GM12878 (cell line): ENCODE results near the gene TCEANC.

ENCODE experiments used
- BCL3 ChIP-seq: IDR thresholded peaks from 2 replicates; pipeline ENCODE4 v1.6.1; 2011; ENCODE audit warnings: borderline replicate concordance, low read depth, mild to moderate bottlenecking, moderate library complexity, low read length; ENCODE audit not compliant: insufficient read depth, poor library complexity, severe bottlenecking
- CHD1 ChIP-seq: IDR thresholded peaks from 2 replicates; pipeline ENCODE4 v1.6.1; 2012; ENCODE audit warnings: low read depth, low read length, improper control_type of control experiment
- FOXM1 ChIP-seq: IDR thresholded peaks from 2 replicates; pipeline ENCODE4 v1.6.1; 2012; ENCODE audit warnings: low read depth, mild to moderate bottlenecking, inconsistent platforms, low read length, moderate library complexity
- GABPA ChIP-seq: IDR thresholded peaks from 2 replicates; pipeline ENCODE4 v1.6.1; 2014; ENCODE audit warnings: antibody characterized with exemption, low read depth, mild to moderate bottlenecking, inconsistent platforms
- MTA2 ChIP-seq: fragments of 450-650 bp; IDR thresholded peaks from 2 replicates; pipeline ENCODE4 v1.6.1; 2016; ENCODE audit warnings: low read depth, mild to moderate bottlenecking, moderate library complexity
- NRF1 ChIP-seq: conservative IDR thresholded peaks from 2 replicates; pipeline ENCODE4 v1.6.1; 2011; ENCODE audit warnings: mild to moderate bottlenecking, low read depth, low read length, improper control_type of control experiment
- POLR2A ChIP-seq: IDR thresholded peaks from 2 replicates; pipeline ENCODE4 v1.6.1; 2011; ENCODE audit warnings: low read depth, mild to moderate bottlenecking, low read length
- POLR2AphosphoS5 ChIP-seq: IDR thresholded peaks from 2 replicates; pipeline ENCODE4 v1.6.1; 2011; ENCODE audit warnings: mild to moderate bottlenecking, low read length, inconsistent platforms
- SMAD1 ChIP-seq: fragments of 450-650 bp; IDR thresholded peaks from 2 replicates; pipeline ENCODE4 v1.6.1; 2018; ENCODE audit warnings: mild to moderate bottlenecking, low read depth; ENCODE audit not compliant: partially characterized antibody
- SUZ12 ChIP-seq: fragments of 200-600 bp; sonication (generic); IDR thresholded peaks from one replicate; pipeline ENCODE4 v1.6.1; 2018; ENCODE audit warnings: antibody characterized with exemption, mild to moderate bottlenecking; ENCODE audit not compliant: unreplicated experiment
- ZZZ3 ChIP-seq: IDR thresholded peaks from 2 replicates; pipeline ENCODE4 v1.6.1; 2011; ENCODE audit warnings: low read depth; ENCODE audit not compliant: control insufficient read depth, insufficient read length

- TF ChIP-seq FOXM1 (no peak), GABPA (no peak), ZZZ3 (no peak), MTA2 (no peak), BCL3 (no peak), POLR2AphosphoS5 (no peak), POLR2A (no peak), SMAD1 (no peak), NRF1 (no peak), SUZ12 (no peak), CHD1 (no peak)
These were observed 28.7 kb downstream of the TCEANC start for GRCh38 chrX:13681595-13681994.
